Keratinocyte (primary cell): ENCODE measurements around the gene TNFRSF25. TPM values are rescaled to one million over a fixed set of nuclear protein-coding genes. Genes with fewer than 3 reads are reported as not detected.

Experiments
- DNase-seq: peaks from one replicate; pipeline ENCODE4 v3.0.0-alpha.2; 2011; ENCODE audit warnings: low read depth, missing footprints, low spot score
- FAIRE-seq: peaks from 2 replicates; lab custom pipeline; 2011; peaks lifted over from hg19 to GRCh38; lab: Jason Lieb, UNC
- H2AFZ ChIP-seq: 2 replicates; pipeline ENCODE4 v1.6.0; 2012; ENCODE audit warnings: low read length, control low read depth, inconsistent platforms; ENCODE audit not compliant: control insufficient read depth
- H3K27ac ChIP-seq: 2 replicates; pipeline ENCODE4 v1.5.1; 2011; ENCODE audit warnings: low read length; ENCODE audit not compliant: control insufficient read depth, insufficient read depth
- H3K27me3 ChIP-seq: 3 replicates; pipeline ENCODE4 v1.6.0; 2011; ENCODE audit warnings: low read length; ENCODE audit not compliant: control insufficient read depth, insufficient read depth; ENCODE audit errors: extremely low read depth
- H3K36me3 ChIP-seq, 2 experiments: 2 replicates in 1 of 2; 3 replicates in 1 of 2; pipeline ENCODE4 v1.5.1; 2011; ENCODE audit warnings: low read length in 2 of 2, mild to moderate bottlenecking in 1 of 2; ENCODE audit not compliant: control insufficient read depth in 2 of 2, insufficient read depth in 2 of 2; ENCODE audit errors: extremely low read depth in 1 of 2
- H3K4me1 ChIP-seq: 3 replicates; pipeline ENCODE4 v1.5.1; 2011; ENCODE audit warnings: low read length; ENCODE audit not compliant: control insufficient read depth, insufficient read depth; ENCODE audit errors: extremely low read depth
- H3K4me2 ChIP-seq: 3 replicates; pipeline ENCODE4 v1.6.0; 2011; ENCODE audit warnings: low read depth, low read length; ENCODE audit not compliant: control insufficient read depth, insufficient read depth; ENCODE audit errors: extremely low read depth
- H3K4me3 ChIP-seq, 3 experiments: fragments of 200-600 bp in 1 of 3; sonication (generic) in 1 of 3; 2 replicates in 2 of 3; 3 replicates in 1 of 3; pipeline ENCODE4 v1.5.1; 2011 to 2016; ENCODE audit warnings: low read length in 3 of 3, mild to moderate bottlenecking in 3 of 3, control low read depth in 2 of 3, inconsistent platforms in 1 of 3, low read depth in 1 of 3, mixed read lengths in 1 of 3, mixed run types in 1 of 3, moderate library complexity in 1 of 3; ENCODE audit not compliant: control insufficient read depth in 2 of 3, insufficient read depth in 2 of 3; ENCODE audit errors: extremely low read depth in 1 of 3
- H3K79me2 ChIP-seq: 2 replicates; pipeline ENCODE4 v1.6.0; 2012; ENCODE audit warnings: low read length; ENCODE audit not compliant: control insufficient read depth, insufficient read depth
- H3K9ac ChIP-seq: 3 replicates; pipeline ENCODE4 v1.6.0; 2011; ENCODE audit warnings: low read length; ENCODE audit not compliant: control insufficient read depth, insufficient read depth; ENCODE audit errors: extremely low read depth
- H3K9me1 ChIP-seq: 3 replicates; pipeline ENCODE4 v1.6.0; 2011; ENCODE audit warnings: low read length; ENCODE audit not compliant: control insufficient read depth, insufficient read depth; ENCODE audit errors: extremely low read depth
- H3K9me3 ChIP-seq: 2 replicates; pipeline ENCODE4 v1.5.1; 2012; ENCODE audit warnings: low read depth, low read length; ENCODE audit not compliant: control insufficient read depth
- H4K20me1 ChIP-seq: 3 replicates; pipeline ENCODE4 v1.6.0; 2011; ENCODE audit warnings: low read length; ENCODE audit not compliant: control insufficient read depth, insufficient read depth; ENCODE audit errors: extremely low read depth
- EZH2 ChIP-seq: IDR thresholded peaks from one replicate; pipeline ENCODE4 v1.6.1; 2012; ENCODE audit warnings: inconsistent platforms, mild to moderate bottlenecking, low read length, moderate library complexity
- dilution Hi-C: fragments of 300-500 bp; cut with MboI; formaldehyde crosslinking; loops from one replicate; pipeline ENCODE4 v1.7.0; 2020; ENCODE audit warnings: low sequenced_read_pairs; ENCODE audit not compliant: extremely low pct_ligation_motif_present
- polyA plus RNA-seq, 5 experiments: library from polyadenylated mRNA; depleted of rRNA in 3 of 5; stranded (reverse) in 3 of 5; stranded (forward) in 1 of 5; unstranded in 1 of 5; fragments of >200 nt; gene quantifications; 1 replicate in 1 of 5; 2 replicates in 3 of 5; 3 replicates in 1 of 5; pipeline versions ENCODE4 v1.2.1 to v1.2.3, GENCODE V29; 2011 to 2012; ENCODE audit warnings: missing spikeins in 2 of 5, low read depth in 1 of 5, low replicate concordance in 1 of 5
- TF ChIP-seq, protein P1 (sequence below), 3 experiments: IDR thresholded peaks in 1 of 3; conservative IDR thresholded peaks in 1 of 3; optimal IDR thresholded peaks in 1 of 3; 2 replicates in 2 of 3; 3 replicates in 1 of 3; pipeline versions ENCODE3 to v1.5.1; 2011; ENCODE audit warnings: low read length in 3 of 3, mild to moderate bottlenecking in 3 of 3, moderate library complexity in 2 of 3, control low read depth in 1 of 3, inconsistent platforms in 1 of 3; ENCODE audit not compliant: insufficient read depth in 2 of 3; ENCODE audit errors: extremely low read depth in 1 of 3

The TNFRSF25 gene
- polyA plus RNA-seq, 1 donor (not counting 4 experiments of a cell fraction or from before 2014, with no cell fraction given) = 12.4 TPM

DNA sequence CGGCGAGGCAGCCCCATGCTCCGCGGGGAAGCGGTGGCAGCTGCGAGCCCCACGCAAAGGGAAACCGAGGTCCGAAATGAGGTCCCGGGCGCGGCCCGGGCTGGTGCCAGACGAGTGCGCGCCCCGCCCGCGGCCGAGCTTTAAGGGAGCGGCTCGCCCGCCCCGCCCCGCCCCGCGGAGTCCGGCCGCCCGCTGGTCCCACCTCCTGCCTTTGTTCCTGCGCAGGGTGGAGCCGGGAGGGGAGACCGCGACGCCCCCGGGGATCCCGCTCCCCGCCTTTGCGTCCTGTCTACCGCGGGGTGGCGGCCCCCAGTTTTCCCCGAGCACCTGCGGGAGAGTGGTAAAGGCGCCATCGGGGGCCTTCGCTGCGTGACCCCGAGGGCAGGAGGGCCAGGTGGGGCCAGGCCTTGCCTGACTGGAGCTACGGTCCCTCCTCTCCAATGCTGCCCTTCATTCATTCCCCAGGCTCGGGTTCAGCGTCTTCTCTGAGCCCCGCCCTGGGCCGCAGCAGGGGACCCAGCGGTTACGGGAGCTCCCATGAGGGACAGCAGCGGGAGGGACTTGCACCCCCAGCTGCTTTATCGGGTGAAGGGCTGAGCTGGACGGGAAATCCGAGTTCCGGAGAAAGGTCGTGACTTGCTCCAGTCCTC, 46.0 kb downstream of the TNFRSF25 start, which contains the start of gene HES2:
Gene HES2 (minus strand): TSS at position 116 of the 650 bp plus-strand sequence. CDS start 99 bp downstream, at position 17.
- peak; percentile 20 for FAIRE-seq
- peak within 1 kb of the TSS; percentile 10 for H2AFZ ChIP-seq

DNA sequence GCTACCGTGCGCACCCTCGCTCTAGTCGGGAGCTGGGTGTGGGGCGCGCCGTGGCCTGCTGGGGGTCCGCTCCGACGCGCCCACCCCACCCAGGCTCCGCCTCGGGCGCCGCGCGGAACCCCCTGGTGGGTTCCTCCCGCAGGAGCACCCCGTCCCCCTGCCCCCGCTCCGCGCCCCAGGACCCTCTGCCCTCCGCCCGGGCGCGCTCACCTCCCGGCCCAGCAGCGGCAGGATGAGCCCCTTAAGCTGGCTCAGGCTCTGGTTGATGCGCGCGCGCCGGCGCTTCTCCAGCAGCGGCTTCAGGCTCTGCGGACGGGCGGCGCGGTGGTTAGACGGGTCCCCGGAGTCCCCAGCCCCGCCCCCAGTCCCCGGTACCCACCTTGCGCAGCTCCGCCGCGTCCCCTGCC, 46.6 kb downstream of the TNFRSF25 start:
- peaks cover 73% of the 10 kb centered on the region for H3K4me1 ChIP-seq
- peak overlapping the region; percentile 65 to 83 (median 68) for H3K4me3 ChIP-seq
- H3K27me3 ChIP-seq = peaks cover 9% of the 10 kb centered on the region
- H3K9me3 ChIP-seq = no peaks in the 10 kb centered on the region
- TF ChIP-seq, protein P1, sequence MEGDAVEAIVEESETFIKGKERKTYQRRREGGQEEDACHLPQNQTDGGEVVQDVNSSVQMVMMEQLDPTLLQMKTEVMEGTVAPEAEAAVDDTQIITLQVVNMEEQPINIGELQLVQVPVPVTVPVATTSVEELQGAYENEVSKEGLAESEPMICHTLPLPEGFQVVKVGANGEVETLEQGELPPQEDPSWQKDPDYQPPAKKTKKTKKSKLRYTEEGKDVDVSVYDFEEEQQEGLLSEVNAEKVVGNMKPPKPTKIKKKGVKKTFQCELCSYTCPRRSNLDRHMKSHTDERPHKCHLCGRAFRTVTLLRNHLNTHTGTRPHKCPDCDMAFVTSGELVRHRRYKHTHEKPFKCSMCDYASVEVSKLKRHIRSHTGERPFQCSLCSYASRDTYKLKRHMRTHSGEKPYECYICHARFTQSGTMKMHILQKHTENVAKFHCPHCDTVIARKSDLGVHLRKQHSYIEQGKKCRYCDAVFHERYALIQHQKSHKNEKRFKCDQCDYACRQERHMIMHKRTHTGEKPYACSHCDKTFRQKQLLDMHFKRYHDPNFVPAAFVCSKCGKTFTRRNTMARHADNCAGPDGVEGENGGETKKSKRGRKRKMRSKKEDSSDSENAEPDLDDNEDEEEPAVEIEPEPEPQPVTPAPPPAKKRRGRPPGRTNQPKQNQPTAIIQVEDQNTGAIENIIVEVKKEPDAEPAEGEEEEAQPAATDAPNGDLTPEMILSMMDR (optimal IDR thresholded peaks at IDR 0.05 in 1 of 3, IDR thresholded peaks at IDR 0.05 in 1 of 3, conservative IDR thresholded peaks at IDR 0.05 in 1 of 3; ENCODE audit: extremely low read depth in 1 of 3, insufficient read depth in 2 of 3, low read length in 3 of 3) = no peak
- TF ChIP-seq EZH2 = no peak
- H3K36me3 ChIP-seq = no peaks in the 10 kb centered on the region
- no peak overlapping the region for H2AFZ ChIP-seq
- FAIRE-seq (no peak), DNase-seq (no peak)
- dilution Hi-C loops = no loop called here
- H3K27ac ChIP-seq = peak overlapping the region; percentile 36
- peaks cover 16% of the 10 kb centered on the region for H3K79me2 ChIP-seq
- no peaks in the 10 kb centered on the region for H4K20me1 ChIP-seq
- H3K9ac ChIP-seq = peak overlapping the region; percentile 75
- H3K9me1 ChIP-seq = no peaks in the 10 kb centered on the region
- peak overlapping the region; percentile 83 for H3K4me2 ChIP-seq

More for the DNA sequence above, 46.0 kb downstream of the TNFRSF25 start, which contains the start of gene HES2:
- no peak for DNase-seq
- TF ChIP-seq, protein P1 (optimal IDR thresholded peaks at IDR 0.05 in 1 of 3, IDR thresholded peaks at IDR 0.05 in 1 of 3, conservative IDR thresholded peaks at IDR 0.05 in 1 of 3; ENCODE audit: extremely low read depth in 1 of 3, insufficient read depth in 2 of 3, low read length in 3 of 3) = no peak
- no peak for TF ChIP-seq EZH2
- Histone ChIP-seq H3K4me1 (peaks cover 69% of the 10 kb centered on the region), H3K36me3 (no peaks in the 10 kb centered on the region), H3K9me3 (no peaks in the 10 kb centered on the region), H3K27ac (peak within 1 kb of the TSS; percentile 36), H3K9me1 (no peaks in the 10 kb centered on the region), H3K79me2 (peaks cover 16% of the 10 kb centered on the region), H4K20me1 (no peaks in the 10 kb centered on the region), H3K27me3 (peaks cover 14% of the 10 kb centered on the region), H3K4me3 (peak within 1 kb of the TSS; percentile 65 to 83 (median 68)), H3K9ac (peak within 1 kb of the TSS; percentile 75), H3K4me2 (peak within 1 kb of the TSS; percentile 83)
- dilution Hi-C loops = no loop called here
